Anterior cingulate cortex (tissue), 58 donors: ENCODE results near the gene PALLD.
"Not testable (repeated sequence)": the region's sequence is repeated elsewhere in the genome, so short reads cannot be mapped to it uniquely, and the experiment has no call there.

Source experiments
- DNase-seq, 58 donors: peaks; one replicate each; lab custom pipeline; 2025; lab: John Stamatoyannopoulos, UW

PALLD gene

GRCh38 chr4:168496834-168497233 is at the start of gene PALLD:
Gene PALLD, plus strand, starts transcription at chr4:168497052.
- no peak for DNase-seq

DNA sequence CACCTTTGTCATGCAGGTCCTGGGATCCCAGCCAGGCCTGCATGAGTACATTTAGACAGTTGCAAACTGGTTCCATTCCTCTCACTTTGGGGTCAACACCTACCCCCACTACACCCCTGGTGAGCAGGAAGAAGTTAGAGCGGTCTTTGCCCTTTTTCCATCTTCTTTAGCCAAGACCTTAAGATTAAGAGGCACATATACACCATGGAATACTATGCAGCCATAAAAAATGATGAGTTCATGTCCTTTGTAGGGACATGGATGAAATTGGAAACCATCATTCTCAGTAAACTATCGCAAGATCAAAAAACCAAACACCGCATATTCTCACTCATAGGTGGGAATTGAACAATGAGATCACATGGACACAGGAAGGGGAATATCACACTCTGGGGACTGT is 47.8 kb upstream of the PALLD start:
- DNase-seq: not testable (repeated sequence)

DNA sequence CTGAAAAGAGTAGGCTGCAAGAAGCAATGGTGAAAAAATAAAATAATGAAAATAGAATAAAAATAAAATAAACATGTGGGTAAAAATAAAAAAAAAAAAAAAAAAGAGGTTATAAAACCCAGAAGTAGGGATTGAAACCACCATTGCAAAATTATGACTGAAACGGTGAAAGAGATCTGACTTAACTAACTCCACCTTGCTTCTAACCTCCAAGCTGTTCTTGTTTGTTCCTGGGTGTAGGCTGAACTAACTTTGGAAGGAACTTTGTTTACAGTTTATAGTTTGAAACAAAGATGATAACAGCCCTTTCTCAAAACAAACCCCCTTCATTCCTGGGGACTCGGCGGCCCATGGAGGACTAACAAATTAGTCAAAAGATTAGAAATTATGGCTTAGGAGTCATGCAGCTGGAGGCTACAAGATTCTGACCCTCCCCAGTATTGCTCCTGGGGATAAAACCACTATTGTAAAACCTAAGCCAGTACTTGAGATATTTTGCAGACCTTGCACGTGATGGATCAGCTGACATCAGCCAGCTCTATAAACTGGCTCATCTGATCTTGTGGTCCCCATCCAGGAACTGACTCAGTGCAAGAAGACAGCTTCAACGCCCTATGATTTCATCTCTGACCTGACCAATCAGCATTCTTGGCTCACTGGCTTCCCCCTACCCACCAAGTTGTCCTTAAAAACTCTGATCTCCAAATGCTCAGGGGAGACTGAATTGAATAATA is 47.0 kb upstream of the PALLD start:
- DNase-seq: no peak

GRCh38 chr4:168451331-168451730 is 45.5 kb upstream of the PALLD start:
- no peak for DNase-seq

DNA sequence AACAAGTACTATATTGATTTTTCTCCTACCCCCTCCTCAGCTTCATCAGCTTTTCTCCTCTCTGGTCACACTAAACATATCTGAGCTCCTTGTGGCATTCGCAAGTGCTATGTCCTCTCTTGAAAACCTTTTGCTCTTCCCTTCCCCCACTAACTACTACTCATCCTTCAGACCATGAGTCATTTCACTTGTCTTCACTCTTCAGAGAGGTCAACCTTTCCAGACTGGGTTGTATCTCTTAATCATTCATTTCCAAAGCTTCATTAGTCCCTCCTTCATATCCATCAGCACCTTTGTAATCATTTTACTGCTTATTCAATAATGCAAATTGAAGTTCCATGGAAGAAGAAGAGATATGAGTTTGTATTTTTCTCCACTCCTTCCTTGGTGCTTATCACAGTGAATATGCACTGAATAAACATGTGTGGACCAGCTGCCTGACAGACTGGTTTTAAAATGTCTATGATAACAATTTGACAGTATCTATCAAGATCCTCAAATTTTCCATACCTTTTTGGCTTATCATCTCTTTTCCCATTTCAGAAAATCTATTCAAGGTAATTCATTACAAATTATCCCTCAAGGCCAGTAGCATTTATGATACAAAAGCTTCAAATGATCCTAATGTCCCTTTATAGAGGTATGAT is 45.0 kb upstream of the PALLD start:
- no peak for DNase-seq

GRCh38 chr4:168453146-168453545 is 43.7 kb upstream of the PALLD start:
- no peak for DNase-seq

DNA sequence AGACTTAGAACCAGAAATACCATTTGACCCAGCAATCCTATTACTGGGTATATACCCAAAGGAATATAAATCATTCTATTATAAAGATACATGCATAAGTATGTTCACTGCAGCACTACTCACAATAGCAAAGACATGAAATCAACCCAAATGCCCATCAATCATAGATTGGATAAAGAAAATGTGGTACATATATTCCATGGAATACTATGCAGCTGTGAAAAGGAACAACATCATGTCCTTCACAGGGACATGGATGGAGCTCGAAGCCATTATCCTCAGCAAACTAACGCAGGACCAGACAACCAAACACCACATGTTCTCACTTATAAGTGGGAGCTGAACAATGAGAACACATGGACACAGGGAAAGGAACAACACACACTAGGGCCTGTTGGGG is 38.6 kb upstream of the PALLD start:
- DNase-seq: not testable (repeated sequence)

DNA sequence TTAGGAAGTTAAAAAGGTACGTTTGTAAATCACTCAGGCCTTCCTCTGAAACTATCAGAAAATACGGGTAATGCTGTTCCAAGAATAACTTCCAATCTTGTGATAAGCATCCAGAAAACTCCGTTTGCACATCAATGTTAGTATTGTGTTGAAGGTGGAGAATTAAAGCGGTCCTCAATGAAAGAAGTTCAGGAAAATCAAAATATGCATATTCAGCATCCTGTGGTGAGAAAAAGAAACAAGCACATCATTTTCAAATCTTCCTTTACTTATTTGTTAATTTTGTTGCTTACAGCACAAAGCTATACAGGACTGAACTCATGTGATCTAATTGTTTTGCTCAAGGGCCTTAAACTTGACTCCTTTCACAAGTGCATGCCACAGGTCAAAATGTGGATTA is 35.0 kb upstream of the PALLD start:
- no peak for DNase-seq

DNA sequence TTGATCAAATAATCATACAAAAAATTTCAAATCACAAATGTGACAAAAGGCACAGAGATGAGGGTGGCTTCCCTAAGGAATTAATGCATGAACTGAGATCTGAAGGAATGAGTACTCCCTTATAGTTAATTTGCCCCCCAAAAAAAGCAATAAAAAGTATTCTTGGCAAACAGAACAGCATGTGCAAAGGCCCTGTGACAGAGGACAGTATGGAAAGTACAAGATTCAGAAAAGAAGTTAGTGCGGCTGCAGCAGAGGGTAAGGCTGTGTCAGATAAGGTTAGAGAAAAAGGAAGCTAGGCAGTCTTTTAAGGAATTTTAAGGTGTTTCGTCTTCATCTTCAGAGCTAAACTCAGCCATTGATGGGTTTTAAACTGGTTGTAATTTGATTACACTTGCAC is 23.9 kb upstream of the PALLD start:
- no peak for DNase-seq

DNA sequence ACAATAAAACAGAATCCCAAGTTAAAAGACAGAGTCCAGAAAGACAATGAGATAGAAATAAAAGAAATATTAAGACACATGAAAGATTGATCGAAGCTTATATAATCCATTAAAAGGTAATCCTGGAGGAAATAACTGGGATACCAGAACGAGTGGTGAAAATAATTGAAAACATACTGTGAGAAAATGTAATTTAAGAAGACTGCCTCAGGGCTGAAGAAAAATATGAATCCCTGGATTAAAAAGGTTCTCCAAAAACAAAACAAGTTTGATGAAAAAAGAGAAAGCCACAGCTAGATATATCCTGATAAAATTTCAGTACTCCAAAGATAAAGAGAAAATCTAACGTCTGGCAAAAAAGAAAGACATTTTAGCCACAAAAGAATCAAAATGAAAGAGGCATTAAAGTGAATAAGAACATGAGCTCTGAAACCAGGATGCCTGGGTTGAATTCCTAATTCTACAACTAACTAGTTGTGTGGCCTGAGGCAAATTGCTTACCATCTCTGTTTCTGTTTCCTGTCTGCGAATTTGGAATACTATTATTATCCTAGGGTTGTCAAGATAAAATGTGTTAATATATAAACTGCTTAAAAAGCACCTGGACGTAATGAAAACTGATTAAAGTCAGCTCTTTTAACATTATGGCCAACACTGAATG is 22.1 kb upstream of the PALLD start:
- DNase-seq: no peak

- no peak for DNase-seq
Measured at GRCh38 chr4:168475745-168476144, 21.1 kb upstream of the PALLD start.

DNA sequence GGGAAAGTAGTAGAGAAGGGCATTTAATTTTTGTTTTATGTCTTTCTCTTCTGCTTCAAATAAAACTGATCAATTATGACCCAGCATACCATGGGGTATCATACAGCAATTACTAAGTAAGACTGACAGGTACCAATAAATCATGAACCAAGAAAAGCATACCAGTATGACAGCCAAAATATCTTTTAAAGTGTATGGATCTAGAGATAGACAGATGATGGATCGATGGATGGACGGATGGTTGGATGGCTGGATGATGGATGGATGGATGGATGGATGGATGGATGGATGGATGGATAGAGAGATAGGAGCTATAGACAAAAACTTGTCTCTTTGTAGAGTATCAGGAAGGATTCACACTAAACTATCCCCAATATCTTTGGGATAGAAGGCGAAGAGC is 18.0 kb upstream of the PALLD start:
- no peak for DNase-seq

- peak in 6 of 58 donors; percentile 1 to 35 (median 6) for DNase-seq
Measured at GRCh38 chr4:168480931-168481611, 15.8 kb upstream of the PALLD start.

GRCh38 chr4:168483811-168484210 is 13.0 kb upstream of the PALLD start:
- no peak for DNase-seq

- DNase-seq: no peak
Measured at GRCh38 chr4:168484626-168485025, 12.2 kb upstream of the PALLD start.

DNA sequence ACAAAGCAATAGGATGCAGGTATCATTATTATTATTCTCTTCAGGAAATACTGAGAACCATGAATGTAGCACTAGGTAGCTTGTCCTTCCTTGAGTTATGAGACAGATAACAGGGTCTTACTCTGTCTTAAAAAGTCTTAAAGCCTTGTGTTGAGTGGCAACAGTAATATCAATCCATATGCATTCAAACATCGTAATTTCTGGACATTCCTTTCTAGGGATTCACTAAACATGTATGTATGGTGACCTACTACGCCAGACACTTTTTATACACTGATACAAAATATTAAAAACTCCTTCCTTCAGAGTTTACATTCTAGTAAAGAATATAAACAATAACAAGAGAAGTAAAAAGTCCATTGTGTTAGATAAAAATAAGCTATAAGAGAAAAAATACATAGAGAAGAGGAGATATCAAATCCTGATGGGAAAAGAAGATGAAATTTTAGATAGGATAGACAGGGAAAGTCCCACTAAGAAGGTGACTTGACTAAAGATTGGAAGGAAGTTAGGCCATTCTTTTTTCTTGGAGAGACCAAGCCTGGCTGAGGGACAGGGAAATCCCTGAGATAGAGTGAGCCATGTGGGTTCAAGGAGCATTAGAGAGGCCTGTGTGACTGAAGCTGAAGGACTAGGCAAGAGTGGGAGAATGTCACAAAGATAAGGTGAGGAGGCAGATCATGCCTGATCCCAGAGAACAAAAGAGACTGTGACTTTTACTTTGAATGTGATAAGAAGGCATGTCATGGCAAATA is 11.5 kb upstream of the PALLD start:
- no peak for DNase-seq

DNA sequence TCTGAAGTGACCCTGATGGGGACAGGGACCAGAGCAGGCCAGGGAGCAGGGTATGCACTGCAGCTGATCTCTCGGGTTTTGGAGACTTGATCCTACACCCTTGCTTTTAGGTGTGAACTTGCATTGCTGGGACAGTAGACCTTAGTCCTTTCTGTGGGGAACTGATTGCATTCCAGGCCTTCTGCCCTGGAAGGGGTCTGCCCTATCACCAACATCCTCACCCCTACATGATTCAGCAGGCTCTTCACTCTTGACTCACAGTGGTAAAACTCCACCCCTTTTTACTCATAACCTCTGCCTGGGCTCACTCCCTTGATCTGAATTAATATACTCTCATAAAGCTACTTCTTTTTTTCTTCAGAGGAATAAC is 10.0 kb upstream of the PALLD start:
- DNase-seq: no peak

GRCh38 chr4:168487282-168488035 is 9.4 kb upstream of the PALLD start:
- no peak for DNase-seq

DNA sequence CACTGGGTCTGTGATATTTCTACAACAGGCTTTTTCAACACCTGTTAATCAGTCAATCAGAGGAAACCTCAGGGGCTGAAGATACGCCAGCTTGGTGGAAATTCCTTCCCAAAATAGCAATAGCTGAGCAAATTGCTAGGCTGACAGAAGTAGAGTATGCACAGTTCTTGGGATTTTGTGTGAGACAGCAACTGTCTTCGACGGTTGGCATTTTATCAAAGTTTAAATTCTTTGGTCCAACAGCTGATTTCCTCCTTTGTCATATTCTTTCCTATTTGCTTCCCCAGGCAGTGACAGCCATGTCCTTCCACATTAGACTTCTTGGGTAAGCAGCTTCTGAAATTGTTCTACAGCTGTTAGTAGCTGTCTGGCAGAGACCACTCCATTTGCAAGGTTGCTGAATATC is 8.0 kb upstream of the PALLD start:
- no peak for DNase-seq

DNA sequence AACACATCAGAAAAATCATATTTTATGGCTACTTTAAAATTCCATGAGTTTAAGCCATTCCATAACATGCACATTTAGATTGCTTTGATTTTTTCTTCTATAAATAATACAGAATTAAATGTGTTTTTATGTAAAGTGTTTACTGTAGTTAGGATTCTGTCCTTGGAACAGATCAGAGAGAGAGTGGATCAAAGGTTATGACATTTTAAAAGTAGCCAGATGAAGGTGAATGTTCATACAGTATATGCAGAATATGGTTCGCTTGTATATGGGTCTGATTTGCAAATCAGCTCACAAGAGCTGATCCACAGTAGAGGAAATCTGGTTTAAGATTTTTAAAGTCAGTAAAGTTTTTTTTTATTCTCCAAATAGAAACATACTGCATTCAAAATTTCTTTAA is 7.2 kb upstream of the PALLD start:
- no peak for DNase-seq
